ENCODE measurements around the gene DEFB124. TPM values are rescaled to one million over a fixed set of nuclear protein-coding genes. Genes with fewer than 3 reads are reported as not detected.
"Not testable (repeated sequence)": the region's sequence is repeated elsewhere in the genome, so short reads cannot be mapped to it uniquely, and the experiment has no call there.

The DEFB124 gene
- total RNA-seq, 1 donor from 2014 or later: not detected

DNA sequence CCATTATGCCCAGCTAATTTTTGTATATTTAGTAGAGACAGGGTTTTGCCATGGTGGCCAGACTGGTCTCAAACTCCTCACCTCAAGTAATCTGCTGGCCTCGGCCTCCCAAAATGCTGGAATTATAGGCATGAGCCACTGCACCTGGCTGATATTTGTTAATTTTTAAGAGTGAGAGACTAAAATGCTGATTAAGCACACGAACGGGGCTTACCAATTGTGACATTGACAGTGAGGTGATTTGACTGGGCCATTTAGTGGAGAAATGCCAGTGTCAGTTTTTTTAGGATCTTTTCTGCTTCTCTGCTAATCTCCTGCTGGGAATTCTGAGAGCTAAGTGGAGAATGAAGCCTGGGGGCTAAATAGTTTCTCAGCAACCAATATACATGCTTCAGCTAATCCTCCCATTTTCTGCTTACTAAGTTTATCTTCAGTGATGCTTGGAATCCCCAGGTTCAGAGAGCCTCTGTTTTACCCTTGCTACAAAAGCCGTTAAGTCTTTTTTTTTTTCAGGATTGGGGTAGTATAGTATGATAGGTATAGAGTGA, 44.3 kb downstream of the DEFB124 start:
- Mint-ChIP-seq H3K4me3 (ENCODE audit: unreplicated experiment) (no peak overlapping the region), H3K27me3 (ENCODE audit: unreplicated experiment) (peaks cover 6% of the 10 kb centered on the region), H3K36me3 (ENCODE audit: unreplicated experiment) (no peaks in the 10 kb centered on the region), H3K9me3 (ENCODE audit: unreplicated experiment) (no peaks in the 10 kb centered on the region), H3K27ac (ENCODE audit: unreplicated experiment) (no peak overlapping the region), H3K4me1 (ENCODE audit: unreplicated experiment) (no peaks in the 10 kb centered on the region)
- TF ChIP-seq, protein P1, sequence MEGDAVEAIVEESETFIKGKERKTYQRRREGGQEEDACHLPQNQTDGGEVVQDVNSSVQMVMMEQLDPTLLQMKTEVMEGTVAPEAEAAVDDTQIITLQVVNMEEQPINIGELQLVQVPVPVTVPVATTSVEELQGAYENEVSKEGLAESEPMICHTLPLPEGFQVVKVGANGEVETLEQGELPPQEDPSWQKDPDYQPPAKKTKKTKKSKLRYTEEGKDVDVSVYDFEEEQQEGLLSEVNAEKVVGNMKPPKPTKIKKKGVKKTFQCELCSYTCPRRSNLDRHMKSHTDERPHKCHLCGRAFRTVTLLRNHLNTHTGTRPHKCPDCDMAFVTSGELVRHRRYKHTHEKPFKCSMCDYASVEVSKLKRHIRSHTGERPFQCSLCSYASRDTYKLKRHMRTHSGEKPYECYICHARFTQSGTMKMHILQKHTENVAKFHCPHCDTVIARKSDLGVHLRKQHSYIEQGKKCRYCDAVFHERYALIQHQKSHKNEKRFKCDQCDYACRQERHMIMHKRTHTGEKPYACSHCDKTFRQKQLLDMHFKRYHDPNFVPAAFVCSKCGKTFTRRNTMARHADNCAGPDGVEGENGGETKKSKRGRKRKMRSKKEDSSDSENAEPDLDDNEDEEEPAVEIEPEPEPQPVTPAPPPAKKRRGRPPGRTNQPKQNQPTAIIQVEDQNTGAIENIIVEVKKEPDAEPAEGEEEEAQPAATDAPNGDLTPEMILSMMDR (IDR thresholded peaks at IDR 0.05): no peak
- DNase-seq (ENCODE audit: extremely low spot score, unreplicated experiment): no peak

GRCh38 chr20:31427576-31427975, 47.4 kb downstream of the DEFB124 start:
- not testable (repeated sequence) for H3K27ac Mint-ChIP-seq (ENCODE audit: unreplicated experiment); H3K27me3 Mint-ChIP-seq (ENCODE audit: unreplicated experiment); H3K9me3 Mint-ChIP-seq (ENCODE audit: unreplicated experiment); H3K36me3 Mint-ChIP-seq (ENCODE audit: unreplicated experiment); H3K4me3 Mint-ChIP-seq (ENCODE audit: unreplicated experiment); DNase-seq (ENCODE audit: extremely low spot score, unreplicated experiment); H3K4me1 Mint-ChIP-seq (ENCODE audit: unreplicated experiment)

DNA sequence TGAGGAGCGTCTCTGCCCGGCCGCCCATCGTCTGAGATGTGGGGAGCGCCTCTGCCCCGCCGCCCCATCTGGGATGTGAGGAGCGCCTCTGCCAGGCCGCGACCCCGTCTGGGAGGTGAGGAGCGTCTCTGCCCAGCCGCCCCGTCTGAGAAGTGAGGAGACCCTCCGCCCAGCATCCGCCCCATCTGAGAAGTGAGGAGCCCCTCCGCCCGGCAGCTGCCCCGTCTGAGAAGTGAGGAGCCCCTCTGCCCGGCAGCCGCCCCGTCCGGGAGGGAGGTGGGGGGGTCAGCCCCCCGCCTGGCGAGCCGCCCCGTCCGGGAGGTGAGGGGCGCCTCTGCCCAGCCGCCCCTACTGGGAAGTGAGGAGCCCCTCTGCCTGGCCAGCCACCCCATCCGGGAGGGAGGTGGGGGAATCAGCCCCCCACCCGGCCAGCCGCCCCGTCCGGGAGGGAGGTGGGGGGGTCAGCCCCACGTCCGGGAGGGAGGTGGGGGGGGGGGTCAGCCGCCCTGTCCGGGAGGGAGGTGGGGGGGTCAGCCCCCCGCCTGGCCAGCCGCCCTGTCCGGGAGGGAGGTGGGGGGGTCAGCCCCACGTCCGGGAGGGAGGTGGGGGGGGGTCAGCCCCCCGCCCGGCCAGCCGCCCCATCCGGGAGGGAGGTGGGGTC, 47.9 kb downstream of the DEFB124 start:
- H3K9me3 Mint-ChIP-seq (ENCODE audit: unreplicated experiment); H3K4me1 Mint-ChIP-seq (ENCODE audit: unreplicated experiment); H3K4me3 Mint-ChIP-seq (ENCODE audit: unreplicated experiment); H3K27ac Mint-ChIP-seq (ENCODE audit: unreplicated experiment); DNase-seq (ENCODE audit: extremely low spot score, unreplicated experiment); H3K36me3 Mint-ChIP-seq (ENCODE audit: unreplicated experiment); H3K27me3 Mint-ChIP-seq (ENCODE audit: unreplicated experiment): not testable (repeated sequence)

GRCh38 chr20:31425797-31426196, 49.1 kb downstream of the DEFB124 start:
- no peak for DNase-seq (ENCODE audit: extremely low spot score, unreplicated experiment)
- Mint-ChIP-seq H3K27me3 (ENCODE audit: unreplicated experiment) (peaks cover 2% of the 10 kb centered on the region), H3K4me3 (ENCODE audit: unreplicated experiment) (no peak overlapping the region), H3K36me3 (ENCODE audit: unreplicated experiment) (no peaks in the 10 kb centered on the region), H3K27ac (ENCODE audit: unreplicated experiment) (no peak overlapping the region), H3K9me3 (ENCODE audit: unreplicated experiment) (no peaks in the 10 kb centered on the region), H3K4me1 (ENCODE audit: unreplicated experiment) (no peaks in the 10 kb centered on the region)
- TF ChIP-seq, protein P1 (IDR thresholded peaks at IDR 0.05): no peak

DNA sequence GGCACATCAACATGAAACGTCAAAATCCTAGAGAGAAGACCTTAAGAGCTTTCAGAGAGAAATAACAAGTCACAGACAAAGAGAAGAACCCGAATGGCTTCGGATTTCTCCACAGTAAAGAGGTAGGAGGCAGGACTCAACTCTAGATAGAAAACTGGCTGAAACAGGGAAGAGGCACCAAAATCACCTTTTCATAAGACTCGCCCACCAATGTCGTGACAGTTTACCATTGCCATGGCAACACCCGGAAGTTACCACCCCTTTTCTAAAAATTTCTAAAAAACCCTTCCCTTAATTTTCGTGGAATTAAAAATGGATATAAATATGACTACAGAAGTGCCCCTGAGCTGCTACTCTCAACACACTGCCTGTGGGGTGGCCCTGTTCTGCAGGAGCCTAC, 56.6 kb downstream of the DEFB124 start:
- H3K4me3 Mint-ChIP-seq (ENCODE audit: unreplicated experiment): no peak overlapping the region
- H3K27ac Mint-ChIP-seq (ENCODE audit: unreplicated experiment): no peak overlapping the region
- TF ChIP-seq, protein P1 (IDR thresholded peaks at IDR 0.05): no peak
- peaks cover 6% of the 10 kb centered on the region for H3K9me3 Mint-ChIP-seq (ENCODE audit: unreplicated experiment)
- no peaks in the 10 kb centered on the region for H3K27me3 Mint-ChIP-seq (ENCODE audit: unreplicated experiment)
- DNase-seq (ENCODE audit: extremely low spot score, unreplicated experiment): no peak
- no peaks in the 10 kb centered on the region for H3K4me1 Mint-ChIP-seq (ENCODE audit: unreplicated experiment)
- H3K36me3 Mint-ChIP-seq (ENCODE audit: unreplicated experiment): no peaks in the 10 kb centered on the region

GRCh38 chr20:31415653-31416052, 59.3 kb downstream of the DEFB124 start:
- Mint-ChIP-seq H3K27ac (ENCODE audit: unreplicated experiment) (no peak overlapping the region), H3K4me3 (ENCODE audit: unreplicated experiment) (no peak overlapping the region), H3K9me3 (ENCODE audit: unreplicated experiment) (peaks cover 6% of the 10 kb centered on the region), H3K4me1 (ENCODE audit: unreplicated experiment) (no peaks in the 10 kb centered on the region), H3K36me3 (ENCODE audit: unreplicated experiment) (no peaks in the 10 kb centered on the region), H3K27me3 (ENCODE audit: unreplicated experiment) (no peaks in the 10 kb centered on the region)
- TF ChIP-seq, protein P1 (IDR thresholded peaks at IDR 0.05): no peak
- no peak for DNase-seq (ENCODE audit: extremely low spot score, unreplicated experiment)

Other genes with a start within 250 kb of the DEFB124 start
- not detected in 2 replicates for gene DEFB115, start 217.5 kb downstream of the DEFB124 start, total RNA-seq
- not detected in 2 replicates for gene DEFB116, start 166.5 kb downstream of the DEFB124 start, total RNA-seq
- not detected in 2 replicates for gene DEFB118, start 106.5 kb downstream of the DEFB124 start, total RNA-seq
- not detected in 2 replicates for gene DEFB119, start 84.5 kb downstream of the DEFB124 start, total RNA-seq
- not detected in 2 replicates for gene DEFB121, start 68.9 kb downstream of the DEFB124 start, total RNA-seq
- not detected in 2 replicates for gene DEFB123, start 34.5 kb downstream of the DEFB124 start, total RNA-seq
- not detected in 2 replicates for gene REM1, start 161 bp upstream of the DEFB124 start, total RNA-seq
- 173 and 203 TPM in 2 replicates for gene HM13, start 39.3 kb upstream of the DEFB124 start, total RNA-seq
- gene ID1, start 130.2 kb upstream of the DEFB124 start, total RNA-seq: 8.2 TPM in 2 replicates
- gene COX4I2, start 162.8 kb upstream of the DEFB124 start, total RNA-seq: not detected in 2 replicates
- gene BCL2L1, start 247.7 kb upstream of the DEFB124 start, total RNA-seq: 67.0 and 69.4 TPM in 2 replicates

All from osteocyte (in vitro differentiated cells).